ENCODE data around the gene ATF6B.

The ATF6B gene

GRCh38 chr6:32129297-32130088, 1.4 kb upstream of the ATF6B start:
- DNase-seq = peak; percentile 61

- no peak for DNase-seq
Measured at GRCh38 chr6:32128751-32129296, 778 bp upstream of the ATF6B start.

DNA sequence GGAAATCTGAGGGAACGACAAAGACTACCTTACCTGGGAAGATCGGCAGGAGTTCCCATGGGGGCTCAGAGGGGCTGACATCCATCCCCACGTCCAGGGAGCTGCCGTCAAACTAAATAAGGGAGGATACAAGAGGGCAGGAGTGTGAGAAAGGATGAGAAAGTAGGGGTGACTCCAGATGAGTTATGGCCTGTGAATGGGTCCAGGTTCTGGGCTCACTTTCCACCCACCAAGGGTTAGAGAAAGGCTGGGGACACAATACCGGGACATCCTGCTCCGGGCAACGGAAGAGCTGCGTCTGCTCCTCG, 683 bp downstream of the ATF6B start:
- no peak for DNase-seq

DNA sequence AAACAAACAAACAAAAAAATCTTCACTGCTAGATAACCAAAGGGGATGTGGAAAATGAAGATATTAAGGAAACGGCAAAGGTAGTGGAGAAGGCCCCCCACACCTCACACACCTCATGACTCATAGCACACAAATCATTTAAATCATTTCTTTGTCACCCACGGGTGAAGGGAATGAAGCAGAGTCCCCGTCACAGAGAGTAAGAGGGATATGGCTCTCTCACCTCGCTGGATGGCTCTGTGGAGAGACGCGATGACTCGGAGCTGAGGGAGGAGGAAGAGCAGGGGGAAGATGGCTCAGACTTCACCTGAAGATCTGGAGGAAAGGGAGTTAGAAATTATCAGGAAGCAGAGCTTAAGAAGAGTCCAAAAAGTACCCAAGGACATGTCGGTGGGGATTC, 1.2 kb downstream of the ATF6B start:
- DNase-seq = no peak

DNA sequence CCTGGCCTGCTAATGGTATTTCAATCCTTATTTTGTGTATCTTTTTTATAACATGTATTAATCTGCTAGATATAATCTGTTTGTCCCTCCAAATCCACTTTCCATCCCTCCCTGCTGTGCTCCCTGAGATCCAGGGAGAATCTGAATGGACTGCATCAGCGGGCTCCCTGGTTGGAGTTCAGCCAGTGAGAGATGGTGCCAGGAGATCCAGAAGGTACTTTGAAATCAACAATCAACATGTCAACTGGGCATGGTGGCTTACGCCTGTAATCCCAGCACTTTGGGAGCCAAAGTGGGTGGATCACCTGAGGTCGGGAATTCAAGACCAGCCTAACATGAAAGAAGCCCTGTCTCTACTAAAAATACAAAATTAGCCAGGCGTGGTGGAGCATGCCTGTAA, 4.4 kb downstream of the ATF6B start:
- no peak for DNase-seq

DNA sequence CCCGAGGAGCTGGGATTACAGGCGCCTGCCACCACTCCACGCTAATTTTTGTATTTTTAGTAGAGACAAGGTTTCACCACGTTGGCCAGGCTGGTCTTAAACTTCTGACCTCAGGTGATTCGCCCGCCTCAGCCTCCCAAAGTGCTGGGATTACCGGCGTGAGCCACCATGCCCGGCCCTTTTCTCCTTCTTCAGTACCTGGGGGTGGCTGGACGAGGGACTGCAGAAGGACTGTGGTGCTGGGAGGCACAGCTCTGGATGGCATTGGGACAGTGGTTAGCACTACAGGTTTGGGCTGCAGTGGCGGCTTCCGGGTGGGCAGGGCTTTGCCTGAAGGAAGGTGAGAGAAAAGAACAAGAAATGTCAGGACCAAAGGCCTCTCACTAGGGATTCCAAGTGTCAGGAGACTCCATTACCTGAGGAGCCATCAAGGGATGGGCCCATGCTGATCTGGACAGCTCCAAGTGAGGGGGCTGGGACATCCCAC, 7.4 kb downstream of the ATF6B start:
- DNase-seq = no peak

DNA sequence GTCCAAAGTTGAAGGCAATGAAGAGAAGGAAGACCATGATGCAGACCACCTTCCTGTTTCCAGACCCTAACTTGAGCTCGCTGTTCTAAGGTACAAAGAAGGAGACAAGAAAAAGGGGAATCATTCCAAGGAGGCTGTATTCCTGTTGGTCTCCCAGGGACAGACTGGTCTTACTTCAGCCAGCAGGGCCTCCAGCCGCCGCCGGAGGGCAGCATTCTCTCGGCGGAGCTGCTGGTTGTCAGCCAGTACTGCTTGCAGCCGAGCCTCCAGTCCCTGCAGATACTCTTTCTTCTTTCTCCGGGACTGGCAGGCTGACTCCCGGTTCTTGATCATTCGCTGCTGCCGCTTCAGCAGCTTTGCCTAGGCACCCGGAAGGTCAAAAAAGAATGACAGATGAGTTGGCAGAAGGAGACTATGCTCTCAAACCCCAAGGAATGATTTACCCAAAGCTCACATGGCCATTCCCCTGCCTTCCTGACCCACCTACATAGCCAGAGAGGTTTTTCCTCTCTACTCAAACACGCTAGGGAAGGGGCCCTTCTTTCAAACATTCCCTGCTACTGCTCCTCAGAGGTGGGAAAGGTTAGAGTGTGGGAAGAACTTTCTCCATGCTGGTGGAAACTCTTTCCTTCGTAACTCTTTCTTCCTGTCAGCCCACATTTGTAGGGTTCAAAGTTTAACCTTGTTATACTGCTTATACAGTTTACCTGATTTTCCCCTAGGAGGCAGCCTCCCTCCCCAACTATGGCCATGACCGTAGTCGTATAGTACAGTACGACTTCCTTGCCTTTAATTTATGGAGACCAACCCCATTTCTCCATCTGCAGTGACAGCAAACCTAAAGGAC, 9.0 kb downstream of the ATF6B start:
- peak; percentile 92 for DNase-seq

DNA sequence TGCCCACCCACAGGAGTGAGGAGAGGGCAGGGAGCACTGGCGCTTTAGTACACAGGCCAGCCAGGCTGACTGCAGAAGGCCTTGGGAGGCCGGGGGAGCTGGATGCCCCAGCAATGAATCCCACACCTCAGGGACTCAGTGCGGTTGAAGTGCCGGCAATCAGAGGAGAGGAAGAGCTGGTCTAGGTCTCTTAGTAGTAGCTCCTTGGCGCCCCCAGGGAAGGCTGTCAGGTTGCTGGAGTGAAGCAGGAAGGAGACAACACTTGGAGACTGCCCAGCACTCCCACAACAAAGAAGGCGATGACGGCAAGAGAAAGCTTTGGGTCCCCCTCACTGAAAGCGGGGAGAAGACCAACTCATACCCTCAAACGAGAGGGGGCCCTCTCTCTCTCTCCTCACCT, 10.6 kb downstream of the ATF6B start:
- DNase-seq = no peak

- DNase-seq = peak; percentile 47
Measured at GRCh38 chr6:32116674-32117073, 11.4 kb downstream of the ATF6B start.

GRCh38 chr6:32115623-32116022, 12.4 kb downstream of the ATF6B start:
- DNase-seq = no peak

- DNase-seq = no peak
Measured at GRCh38 chr6:32114796-32115195, 13.2 kb downstream of the ATF6B start.

DNA sequence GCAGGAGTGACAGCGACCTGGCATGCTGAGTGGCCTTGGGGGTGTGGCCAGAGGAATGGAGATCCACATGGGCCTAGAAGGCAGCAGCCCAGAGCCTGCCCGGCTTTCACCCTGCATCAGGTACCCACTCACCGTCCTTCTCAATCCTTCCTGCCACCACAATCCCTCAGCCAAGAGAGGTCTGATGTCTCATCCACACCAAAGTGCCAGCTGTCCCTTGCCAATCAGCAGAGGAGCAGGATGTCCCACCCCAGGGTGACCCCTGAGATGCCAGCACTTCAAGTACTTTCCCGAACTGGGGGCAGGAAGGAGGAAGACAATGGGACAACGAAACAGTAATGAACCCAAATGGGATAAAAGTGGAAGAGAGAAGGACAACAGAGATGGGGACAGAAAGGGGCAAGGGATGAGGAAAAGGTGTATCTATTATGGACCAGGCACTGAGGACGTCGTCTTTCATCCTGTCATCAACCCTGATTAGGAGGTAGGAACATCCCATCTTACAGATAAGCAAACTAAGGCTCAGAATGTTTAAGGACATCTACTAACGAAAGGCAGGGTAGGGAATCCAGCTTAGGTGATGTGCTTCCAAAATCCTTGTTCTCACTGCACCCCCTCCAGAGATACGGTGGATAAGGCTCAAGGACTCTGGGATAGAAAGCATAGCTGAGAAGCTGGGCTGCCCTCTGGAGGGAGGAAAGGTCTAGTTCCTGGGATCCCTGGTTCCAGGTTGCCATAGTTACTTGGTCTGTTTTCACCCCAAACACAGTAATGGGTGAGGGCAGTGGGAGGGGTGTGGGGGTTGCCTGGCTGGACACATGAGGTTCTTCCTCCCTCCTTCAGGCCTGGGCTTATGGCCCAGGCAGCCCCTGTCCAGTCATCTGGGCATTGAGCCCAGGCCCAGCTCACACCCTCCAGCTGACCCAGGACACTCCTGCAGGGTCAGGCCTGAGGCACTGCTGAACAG, 14.4 kb downstream of the ATF6B start:
- DNase-seq = peak; percentile 37

DNA sequence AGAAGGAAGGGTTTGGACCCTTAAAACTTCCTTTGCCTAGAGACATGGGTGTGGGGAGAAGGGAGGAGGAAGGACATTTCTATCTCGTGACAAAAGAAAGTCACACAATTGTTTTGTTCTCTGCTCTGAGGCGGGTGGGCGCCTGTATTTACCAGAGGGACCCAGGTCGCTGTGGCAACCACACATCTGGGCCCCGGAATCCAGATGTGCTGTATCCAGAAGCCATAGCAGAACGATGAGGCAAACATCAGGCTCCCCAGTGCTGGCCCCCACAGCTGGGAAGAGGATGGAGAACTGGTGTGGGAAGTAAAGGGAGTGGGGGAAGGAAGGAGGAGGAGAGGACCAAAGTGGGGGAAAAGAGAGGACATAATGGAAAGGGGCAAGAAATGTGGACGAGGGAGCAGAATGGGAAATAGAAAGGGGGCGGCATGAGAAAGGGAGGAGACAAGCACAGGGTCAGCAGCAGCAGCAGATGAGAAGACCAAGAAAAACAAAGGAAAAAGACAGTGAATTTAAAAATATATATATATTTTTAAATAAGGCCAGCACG, 15.5 kb downstream of the ATF6B start:
- DNase-seq = no peak

DNA sequence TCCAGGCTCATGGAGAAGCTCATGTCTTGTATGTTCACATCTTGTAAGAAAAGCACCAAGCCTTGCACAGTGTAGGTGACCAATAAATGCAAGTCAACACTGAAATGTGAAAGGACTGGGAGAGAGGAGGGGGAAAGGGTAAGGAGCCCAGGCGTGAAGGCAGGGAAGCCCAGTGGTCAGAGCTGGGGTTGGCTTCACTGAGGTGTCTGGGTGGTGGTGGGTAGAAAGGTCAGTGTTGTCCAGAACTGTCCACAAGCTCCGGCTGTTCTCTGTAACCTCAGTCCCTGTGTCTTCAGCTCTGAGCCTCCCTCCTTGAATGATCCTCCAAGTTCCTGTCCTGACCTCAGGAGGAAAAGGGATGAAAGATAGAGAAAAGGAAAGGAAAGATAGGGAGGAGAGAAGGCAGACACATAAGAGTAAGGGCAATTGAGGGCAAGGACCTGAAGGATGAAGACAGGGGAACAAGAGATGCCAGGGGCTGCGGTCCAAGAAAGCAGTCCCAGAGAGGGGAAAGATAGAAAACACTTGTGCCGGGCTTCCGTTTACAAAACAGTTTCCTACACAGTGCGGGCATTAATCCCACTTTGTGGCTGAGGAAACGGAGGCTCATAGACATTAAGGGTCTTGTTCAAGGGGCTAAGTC, 16.5 kb downstream of the ATF6B start:
- no peak for DNase-seq

DNA sequence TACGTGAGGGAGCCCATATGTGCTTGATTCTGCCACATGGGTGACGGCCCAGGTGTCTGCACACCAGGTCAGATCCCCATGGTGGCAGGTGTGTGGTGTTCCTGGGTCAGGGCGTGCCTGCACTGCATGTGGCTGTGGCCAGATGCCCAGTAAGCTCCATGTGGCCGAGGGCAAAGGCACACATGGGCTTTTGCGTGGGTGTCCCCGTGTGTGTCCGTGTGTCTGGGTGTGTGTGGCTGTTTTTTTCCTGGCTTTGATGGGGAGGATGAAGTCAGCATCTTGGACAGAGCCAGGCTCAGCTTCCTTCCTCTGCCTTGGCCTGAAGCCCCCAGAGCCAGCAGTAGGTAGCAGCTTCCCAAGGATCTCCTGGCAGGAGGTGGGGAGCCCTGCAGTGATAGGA, 17.4 kb downstream of the ATF6B start:
- DNase-seq = no peak

DNA sequence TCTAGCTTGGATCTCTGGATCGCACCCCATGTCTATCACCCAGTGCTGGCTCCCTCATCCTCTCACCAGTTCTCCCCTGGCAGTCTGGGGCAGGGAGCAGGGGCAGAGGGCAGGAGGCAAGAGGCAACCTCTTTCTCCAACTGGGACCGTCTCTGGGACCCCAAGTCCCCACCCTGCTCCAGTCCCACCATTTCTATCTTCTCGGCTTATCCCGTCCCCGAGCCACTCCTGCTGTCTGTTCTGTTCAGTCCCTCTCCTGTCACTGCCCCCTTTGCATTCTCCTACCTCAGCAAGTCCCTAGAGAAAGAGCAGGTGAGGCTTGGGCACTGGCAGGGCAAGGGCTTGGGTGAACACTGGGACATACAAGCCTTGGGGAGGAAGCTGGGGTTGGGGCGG, 18.3 kb downstream of the ATF6B start:
- DNase-seq = no peak

DNA sequence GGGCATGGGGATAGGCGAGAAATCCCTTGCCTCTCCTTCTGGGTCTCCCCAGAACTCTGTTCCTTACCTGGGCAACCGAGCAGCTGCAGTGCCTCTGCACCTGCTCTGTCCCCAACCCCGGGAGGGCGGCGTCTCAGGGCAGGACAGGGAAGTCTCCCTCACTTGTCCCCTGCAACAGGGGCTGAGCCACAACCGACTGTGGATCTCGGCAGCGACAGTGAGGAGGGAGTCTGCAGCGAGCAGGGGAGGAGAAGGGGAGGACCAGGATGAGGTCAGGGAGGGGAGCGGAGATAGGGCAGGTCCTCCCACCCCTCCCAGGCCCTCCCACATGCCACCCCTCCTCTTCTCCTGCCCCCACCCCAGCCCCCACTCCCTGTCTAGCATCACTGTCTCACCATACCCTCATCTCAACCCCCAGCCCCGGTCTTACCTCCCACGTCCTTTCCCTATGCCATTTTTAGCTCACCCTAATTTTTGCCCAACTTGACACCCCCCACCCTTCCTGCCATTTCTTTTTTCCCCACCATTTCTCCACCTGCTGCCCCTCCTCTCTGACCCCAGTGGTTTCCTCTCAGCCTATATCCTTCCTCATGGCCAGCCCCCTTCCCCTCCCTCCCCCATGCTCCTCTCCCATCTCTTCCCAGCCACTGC, 18.8 kb downstream of the ATF6B start, which contains the start of gene TNXB:
Gene TNXB, minus strand, starts transcription at position 225 of the 651 bp plus-strand sequence. CDS start 11,140 bp downstream, outside the sequence.
- peak; percentile 48 for DNase-seq

DNA sequence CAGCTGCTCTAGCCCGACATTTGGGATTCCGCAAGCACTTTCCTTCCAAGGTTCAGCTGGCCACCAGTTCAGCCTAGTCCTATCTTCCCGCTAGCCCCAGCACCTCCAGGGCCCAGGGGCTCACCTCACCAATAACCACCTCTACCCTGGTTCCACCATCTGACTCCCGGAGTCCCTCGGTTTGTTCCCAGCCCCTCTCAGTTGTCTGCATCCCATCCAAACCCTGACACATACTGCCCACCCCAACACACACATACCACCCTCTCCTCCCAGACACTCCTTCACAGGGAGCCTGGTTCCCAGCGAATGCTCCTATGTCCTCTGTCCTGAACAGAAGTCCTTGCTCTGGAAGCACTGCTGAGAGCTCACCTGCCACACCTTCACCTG, 19.3 kb downstream of the ATF6B start:
- no peak for DNase-seq

DNA sequence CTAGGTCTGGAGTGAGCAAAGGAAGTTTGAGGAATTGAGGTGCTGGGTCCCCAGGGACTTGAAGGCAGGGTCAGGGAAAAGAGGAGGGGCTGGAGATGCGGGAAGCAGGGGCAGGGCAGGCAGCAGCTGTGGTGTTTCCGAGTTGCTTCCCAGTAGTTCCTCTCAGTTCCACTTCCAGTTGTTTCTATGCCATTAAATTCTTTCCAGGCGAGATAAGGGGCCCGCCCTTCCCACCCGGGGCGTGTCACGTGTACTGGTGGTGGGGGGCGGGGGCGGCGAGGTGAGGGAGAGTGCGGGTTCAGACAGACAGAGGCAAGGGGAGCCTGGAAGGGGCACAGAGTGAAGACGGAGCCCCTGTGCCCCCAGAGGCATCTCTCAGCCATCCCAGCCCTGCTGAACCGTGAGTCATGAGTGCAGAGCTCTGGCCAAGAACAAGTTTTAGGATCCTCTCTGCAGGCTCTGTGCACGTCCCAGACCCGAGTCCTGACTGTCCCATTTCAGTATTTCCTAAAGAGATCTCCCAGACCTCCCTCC, 19.9 kb downstream of the ATF6B start:
- DNase-seq = peak; percentile 46

DNA sequence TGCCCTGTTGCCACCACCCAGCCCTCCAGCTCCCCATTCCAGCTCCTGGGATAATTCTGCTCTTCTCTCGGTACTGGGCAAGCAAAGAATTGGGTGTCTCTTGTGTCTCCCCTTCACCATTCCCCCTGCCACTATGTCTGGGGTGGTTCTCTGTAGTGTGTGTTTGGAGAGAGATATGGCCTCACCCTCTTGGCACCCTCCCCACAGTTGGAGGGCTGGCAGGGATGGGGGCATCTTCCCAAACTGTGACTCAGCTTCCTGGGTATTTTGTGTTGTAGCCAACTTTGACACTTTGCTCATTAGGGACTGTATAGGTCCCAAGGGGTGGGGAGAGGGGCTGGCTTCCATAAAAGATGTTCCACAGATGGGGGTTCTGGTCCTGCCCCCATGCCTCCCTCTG, 20.6 kb downstream of the ATF6B start:
- DNase-seq = no peak

DNA sequence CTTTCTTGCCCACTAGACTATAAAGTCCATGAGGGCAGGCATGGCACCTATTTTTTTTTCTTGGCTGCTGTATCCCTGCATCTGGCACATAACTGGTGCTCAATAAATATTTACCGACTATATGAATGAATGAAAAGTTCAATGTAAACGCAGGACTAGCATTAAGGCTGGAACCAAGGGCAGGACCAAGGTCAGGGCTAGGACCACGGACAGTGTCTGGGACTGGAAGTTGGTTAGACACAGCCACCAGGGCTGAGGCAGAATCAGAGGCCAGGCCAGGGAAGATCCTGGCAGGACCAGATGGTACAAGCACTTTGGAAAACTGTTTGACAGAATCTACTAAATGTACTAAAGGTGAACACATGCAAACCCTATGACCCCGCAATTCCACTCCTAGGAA, 22.6 kb downstream of the ATF6B start:
- DNase-seq = peak; percentile 32

Measured in OCI-M1 (cell line).